LNCAP (cell line): ENCODE data around the gene SMIM45.

Experiments
- CTCF ChIP-seq: fragments of 450-650 bp; IDR thresholded peaks from 2 replicates; pipeline ENCODE4 v1.5.1; 2017; ENCODE audit warnings: mild to moderate bottlenecking

The SMIM45 gene

GRCh38 chr22:41983513-41984405 lies 31.8 kb downstream of the SMIM45 start:
- no peak for TF ChIP-seq CTCF

- no peak for TF ChIP-seq CTCF
Observed at GRCh38 chr22:41987276-41987675, 35.3 kb downstream of the SMIM45 start.

- no peak for TF ChIP-seq CTCF
Observed at GRCh38 chr22:41989246-41989645, 37.3 kb downstream of the SMIM45 start.

- no peak for TF ChIP-seq CTCF
Observed at GRCh38 chr22:41991111-41991510, 39.2 kb downstream of the SMIM45 start.

GRCh38 chr22:41992496-41992895 lies 40.5 kb downstream of the SMIM45 start:
- TF ChIP-seq CTCF = no peak

- TF ChIP-seq CTCF = no peak
Observed at GRCh38 chr22:41995211-41995610, 43.3 kb downstream of the SMIM45 start.

- TF ChIP-seq CTCF = no peak
Observed at GRCh38 chr22:41996826-41997225, 44.9 kb downstream of the SMIM45 start.
